HCT116 (cell line): ENCODE measurements around the gene DHRS7B. TPM values are rescaled to one million over a fixed set of nuclear protein-coding genes. Genes with fewer than 3 reads are reported as not detected.

Source experiments
- ATAC-seq: fragments of 200-7000 bp; cut with Tn5 transposase; 2 replicates; pipeline ENCODE4 v1.9.1; 2020; ENCODE audit warnings: mild to moderate bottlenecking, moderate library complexity
- BruUV-seq: library from RNA; stranded (reverse); fragments of 400-500 nt; replicated peaks from 2 replicates; lab custom pipeline; 2021; lab: Mats Ljungman, UMichigan
- CTCF ChIA-PET: fragments of 300-600 bp; sonication (Branson Sonifier 250); formaldehyde crosslinking; loops from one replicate; lab custom pipeline; 2021; ENCODE audit warnings: antibody characterized with exemption; lab: Charles Lee
- POLR2A ChIA-PET: fragments of 300-600, 350-600 bp; sonication (Branson Sonifier 250); formaldehyde crosslinking; loops from one replicate; lab custom pipeline; 2021; ENCODE audit warnings: antibody characterized with exemption; lab: Charles Lee
- RAD21 ChIA-PET, 2 experiments: fragments of 300-600 bp; sonication (Branson Sonifier 250); formaldehyde crosslinking; loops; one replicate each; lab custom pipeline; 2023; ENCODE audit warnings: low total read pairs in 2 of 2; ENCODE audit not compliant: uncharacterized antibody in 2 of 2, unreplicated experiment in 2 of 2, low non-redundant PET in 1 of 2; lab: Charles Lee
- DNase-seq: peaks from one replicate; pipeline ENCODE4 v3.0.0-alpha.2; 2010; ENCODE audit warnings: low read depth, low spot score
- H2AFZ ChIP-seq: fragments of 200-600 bp; shearing (Covaris generic), sonication (generic); 2 replicates; pipeline ENCODE4 v1.6.1; 2017; ENCODE audit warnings: low read depth, mixed run types, mixed read lengths, antibody characterized with exemption, low read length; ENCODE audit not compliant: poor library complexity, severe bottlenecking
- H3K27ac ChIP-seq: 2 replicates; pipeline ENCODE4 v1.5.1; 2012; ENCODE audit warnings: low read depth, low read length
- H3K27me3 ChIP-seq: fragments of 200-600 bp; sonication (generic); 2 replicates; pipeline ENCODE4 v1.6.1; 2016; ENCODE audit warnings: mixed run types, low read length, mixed read lengths; ENCODE audit not compliant: insufficient read depth
- H3K36me3 ChIP-seq, 2 experiments: fragments of 200-500 bp in 1 of 2; fragments of 200-600 bp in 1 of 2; sonication (Bioruptor generic) in 1 of 2; sonication (generic) in 1 of 2; 2 replicates each; pipeline versions ENCODE4 v1.5.1 to v1.6.1; 2014 to 2016; ENCODE audit warnings: low read length in 2 of 2, inconsistent platforms in 1 of 2, mixed read lengths in 1 of 2, mixed run types in 1 of 2; ENCODE audit not compliant: insufficient read depth in 2 of 2, control insufficient read depth in 1 of 2
- H3K4me1 ChIP-seq, 2 experiments: fragments of 200-600 bp in 1 of 2; sonication (generic) in 1 of 2; 2 replicates each; pipeline versions ENCODE4 v1.5.1 to v1.6.1; 2012 to 2017; ENCODE audit warnings: low read length in 2 of 2, inconsistent platforms in 1 of 2, mild to moderate bottlenecking in 1 of 2, mixed read lengths in 1 of 2, mixed run types in 1 of 2, moderate library complexity in 1 of 2; ENCODE audit not compliant: insufficient read depth in 2 of 2, control insufficient read depth in 1 of 2
- H3K4me2 ChIP-seq: fragments of 200-600 bp; sonication (generic); 2 replicates; pipeline ENCODE4 v1.6.1; 2017; ENCODE audit warnings: mixed run types, low read length, mixed read lengths
- H3K4me3 ChIP-seq, 2 experiments: fragments of 200-600 bp in 1 of 2; sonication (generic) in 1 of 2; replicated peaks in 1 of 2; 2 replicates each; pipeline ENCODE4 v1.5.1; 2011 to 2016; ENCODE audit warnings: low read length in 2 of 2, control low read depth in 1 of 2, low read depth in 1 of 2, mild to moderate bottlenecking in 1 of 2, mixed read lengths in 1 of 2, mixed run types in 1 of 2
- H3K79me2 ChIP-seq: fragments of 200-600 bp; sonication (generic); 2 replicates; pipeline ENCODE4 v1.6.1; 2017; ENCODE audit warnings: mild to moderate bottlenecking, mixed run types, low read length, moderate library complexity, mixed read lengths; ENCODE audit not compliant: insufficient read depth
- H3K9ac ChIP-seq: fragments of 200-600 bp; sonication (generic); 2 replicates; pipeline ENCODE4 v1.6.1; 2016; ENCODE audit warnings: low read length, mixed read lengths
- H3K9me2 ChIP-seq: fragments of 200-600 bp; sonication (generic), shearing (Covaris generic); 2 replicates; pipeline ENCODE4 v1.6.1; 2017; ENCODE audit warnings: mixed run types, mild to moderate bottlenecking, moderate library complexity; ENCODE audit not compliant: insufficient read depth
- H3K9me3 ChIP-seq, 2 experiments: fragments of 200-500 bp in 1 of 2; fragments of 200-600 bp in 1 of 2; sonication (Bioruptor generic) in 1 of 2; sonication (generic) in 1 of 2; 2 replicates each; pipeline ENCODE4 v1.6.1; 2014 to 2017; ENCODE audit warnings: low read length in 2 of 2, mixed read lengths in 2 of 2, inconsistent platforms in 1 of 2, low read depth in 1 of 2, mild to moderate bottlenecking in 1 of 2, mixed run types in 1 of 2, moderate library complexity in 1 of 2; ENCODE audit not compliant: control insufficient read depth in 1 of 2, insufficient read depth in 1 of 2
- H4K20me1 ChIP-seq: fragments of 200-600 bp; sonication (generic), shearing (Covaris generic); 2 replicates; pipeline ENCODE4 v1.6.1; 2017; ENCODE audit warnings: mixed run types, mild to moderate bottlenecking, moderate library complexity; ENCODE audit not compliant: insufficient read depth
- ATF3 ChIP-seq: IDR thresholded peaks from 2 replicates; pipeline ENCODE4 v1.6.1; 2012
- CBX3 ChIP-seq: IDR thresholded peaks from 2 replicates; pipeline ENCODE4 v1.6.1; 2012; ENCODE audit warnings: low read depth
- CTCF ChIP-seq, 3 experiments: fragments of 200-600 bp in 1 of 3; sonication (generic) in 1 of 3; IDR thresholded peaks in 2 of 3; conservative IDR thresholded peaks in 1 of 3; 2 replicates each; pipeline ENCODE4 v1.5.1; 2012 to 2017; ENCODE audit warnings: low read depth in 2 of 3, low read length in 2 of 3, antibody characterized with exemption in 1 of 3, borderline replicate concordance in 1 of 3, control low read depth in 1 of 3, mild to moderate bottlenecking in 1 of 3, mixed read lengths in 1 of 3, mixed run types in 1 of 3, moderate library complexity in 1 of 3; ENCODE audit not compliant: insufficient read depth in 1 of 3
- EGR1 ChIP-seq: IDR thresholded peaks from 2 replicates; pipeline ENCODE4 v1.6.1; 2012; ENCODE audit warnings: low read depth
- ELF1 ChIP-seq: IDR thresholded peaks from 2 replicates; pipeline ENCODE4 v1.6.1; 2012; ENCODE audit warnings: low read depth, borderline replicate concordance
- FOSL1 ChIP-seq: IDR thresholded peaks from 2 replicates; pipeline ENCODE4 v1.6.1; 2012; ENCODE audit warnings: low read depth
- JUND ChIP-seq: IDR thresholded peaks from 2 replicates; pipeline ENCODE4 v1.6.1; 2012
- POLR2AphosphoS5 ChIP-seq: IDR thresholded peaks from 2 replicates; pipeline ENCODE4 v1.6.1; 2011; ENCODE audit warnings: mild to moderate bottlenecking, low read depth, low read length, moderate library complexity
- RAD21 ChIP-seq: IDR thresholded peaks from 2 replicates; pipeline ENCODE4 v1.6.1; 2012; ENCODE audit warnings: low read depth, mild to moderate bottlenecking
- YY1 ChIP-seq: IDR thresholded peaks from 2 replicates; pipeline ENCODE4 v1.6.1; 2011; ENCODE audit warnings: low read length, low read depth, moderate library complexity, mild to moderate bottlenecking; ENCODE audit not compliant: insufficient replicate concordance; ENCODE audit errors: extremely low read depth
- ZBTB33 ChIP-seq: IDR thresholded peaks from 2 replicates; pipeline ENCODE4 v1.6.1; 2011; ENCODE audit warnings: mild to moderate bottlenecking, low read length, moderate library complexity; ENCODE audit not compliant: insufficient replicate concordance; ENCODE audit errors: extremely low read depth
- intact Hi-C: fragments of 100-400 bp; cut with micrococcal nuclease; formaldehyde crosslinking; loops from 2 replicates; pipeline ENCODE4 v1.10.0; 2022
- total RNA-seq: library from RNA; stranded (reverse); gene quantifications from one replicate; pipeline ENCODE4 v1.2.1, GENCODE V29; 2021; ENCODE audit not compliant: unreplicated experiment
- TF ChIP-seq, protein P1 (sequence below): IDR thresholded peaks from 2 replicates; pipeline ENCODE4 v1.6.1; 2012

The DHRS7B gene
- total RNA-seq, 1 experiment from 2014 or later, result 19.6 TPM

DNA sequence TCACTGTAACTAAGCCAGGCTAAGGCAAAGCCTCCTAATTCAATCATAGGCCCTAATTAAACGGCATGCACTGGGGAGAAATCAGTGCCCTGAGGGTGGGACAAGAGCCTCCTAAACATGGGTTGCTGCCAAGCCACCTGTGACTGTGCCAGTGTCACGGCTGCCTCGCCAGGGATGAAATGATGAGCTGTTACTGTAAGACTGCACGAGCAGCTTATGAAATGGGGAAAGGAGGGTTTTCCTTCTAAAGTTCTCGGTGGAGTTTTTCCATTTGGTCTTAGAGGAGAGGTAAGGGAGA lies 74.5 kb downstream of the DHRS7B start:
- H3K4me1 ChIP-seq, result no peaks in the 10 kb centered on the region
- DNase-seq (no peak), ATAC-seq (no peak)
- no peak overlapping the region for H3K4me3 ChIP-seq
- intact Hi-C loops, result no loop called here
- H3K27ac ChIP-seq, result no peak overlapping the region
- ChIA-PET RAD21 (no interaction called here), CTCF (no interaction called here), POLR2A (no interaction called here)
- H3K9me2 ChIP-seq, result no peaks in the 10 kb centered on the region
- no peaks in the 10 kb centered on the region for H3K9me3 ChIP-seq
- no peaks in the 10 kb centered on the region for H3K27me3 ChIP-seq
- H3K9ac ChIP-seq, result no peak overlapping the region
- no peak overlapping the region for H2AFZ ChIP-seq
- TF ChIP-seq YY1 (no peak), POLR2AphosphoS5 (no peak), JUND (no peak), ZBTB33 (no peak), EGR1 (no peak), ELF1 (no peak), RAD21 (no peak)
- H3K79me2 ChIP-seq, result peaks cover 88% of the 10 kb centered on the region
- H3K4me2 ChIP-seq, result no peak overlapping the region
- peaks cover 2 to 16% of the 10 kb centered on the region in 2 experiments for H3K36me3 ChIP-seq
- no peaks in the 10 kb centered on the region for H4K20me1 ChIP-seq
- BruUV-seq, result no TSS peak

- DNase-seq (no peak), ATAC-seq (no peak)
- H4K20me1 ChIP-seq, result no peaks in the 10 kb centered on the region
- TF ChIP-seq YY1 (no peak), CBX3 (no peak), ATF3 (no peak), CTCF (IDR thresholded peaks at IDR 0.05 in 2 of 3, conservative IDR thresholded peaks at IDR 0.05 in 1 of 3; ENCODE audit: borderline replicate concordance in 1 of 3, insufficient read depth in 1 of 3, low read depth in 2 of 3, low read length in 2 of 3) (no peak), FOSL1 (no peak), RAD21 (no peak), ZBTB33 (no peak)
- TF ChIP-seq, protein P1, sequence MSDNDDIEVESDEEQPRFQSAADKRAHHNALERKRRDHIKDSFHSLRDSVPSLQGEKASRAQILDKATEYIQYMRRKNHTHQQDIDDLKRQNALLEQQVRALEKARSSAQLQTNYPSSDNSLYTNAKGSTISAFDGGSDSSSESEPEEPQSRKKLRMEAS, result no peak
- H3K79me2 ChIP-seq, result peaks cover 94% of the 10 kb centered on the region
- POLR2A ChIA-PET, result no interaction called here
- CTCF ChIA-PET, result no interaction called here
- H3K36me3 ChIP-seq, result peaks cover 2 to 13% of the 10 kb centered on the region in 2 experiments
- no peak overlapping the region for H3K9ac ChIP-seq
- H3K4me1 ChIP-seq, result no peaks in the 10 kb centered on the region
- no peak overlapping the region for H3K4me2 ChIP-seq
- no peaks in the 10 kb centered on the region for H3K9me2 ChIP-seq
- no peaks in the 10 kb centered on the region for H3K9me3 ChIP-seq
- H3K27ac ChIP-seq, result no peak overlapping the region
- H3K4me3 ChIP-seq, result no peak overlapping the region
- RAD21 ChIA-PET, result no interaction called here
- no TSS peak for BruUV-seq
- intact Hi-C loops, result no loop called here
- no peaks in the 10 kb centered on the region for H3K27me3 ChIP-seq
- H2AFZ ChIP-seq, result no peak overlapping the region
Measured at GRCh38 chr17:21201874-21202273, 75.1 kb downstream of the DHRS7B start.
